RPMI7951 (cell line): Measurements from ENCODE around the gene EXOC3. TPM values are rescaled to one million over a fixed set of nuclear protein-coding genes. Genes with fewer than 3 reads are reported as not detected.

ENCODE experiments used
- DNase-seq: peaks from one replicate; pipeline ENCODE4 v3.0.0-alpha.2; 2012; ENCODE audit warnings: low read depth
- total RNA-seq: library from RNA; depleted of rRNA; stranded (reverse); fragments of >200 nt; shearing (Covaris generic); gene quantifications from 2 replicates; pipeline ENCODE4 v1.2.3, GENCODE V29; 2014

EXOC3 gene
- total RNA-seq, 1 experiment from 2014 or later, result 22.7 TPM

DNA sequence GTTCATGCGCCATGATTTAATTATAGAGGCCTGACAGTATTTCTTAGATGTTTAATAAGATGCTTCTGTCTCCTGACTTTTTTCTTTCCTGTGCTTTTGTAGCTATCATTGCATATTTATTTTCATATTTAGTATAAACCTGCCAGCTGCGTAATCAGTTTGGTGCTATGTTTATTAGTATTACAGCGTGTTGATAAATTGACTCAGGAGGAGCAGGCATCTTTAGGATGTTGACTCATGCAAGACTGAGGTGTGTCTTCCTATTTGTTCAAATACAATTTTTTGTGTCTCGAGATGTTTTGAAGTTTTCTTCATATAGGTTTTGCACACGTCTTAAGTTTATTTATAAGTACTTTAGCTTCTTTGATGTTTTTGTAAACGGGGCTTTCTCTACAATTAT is 35.9 kb upstream of the EXOC3 start:
- no peak for DNase-seq

DNA sequence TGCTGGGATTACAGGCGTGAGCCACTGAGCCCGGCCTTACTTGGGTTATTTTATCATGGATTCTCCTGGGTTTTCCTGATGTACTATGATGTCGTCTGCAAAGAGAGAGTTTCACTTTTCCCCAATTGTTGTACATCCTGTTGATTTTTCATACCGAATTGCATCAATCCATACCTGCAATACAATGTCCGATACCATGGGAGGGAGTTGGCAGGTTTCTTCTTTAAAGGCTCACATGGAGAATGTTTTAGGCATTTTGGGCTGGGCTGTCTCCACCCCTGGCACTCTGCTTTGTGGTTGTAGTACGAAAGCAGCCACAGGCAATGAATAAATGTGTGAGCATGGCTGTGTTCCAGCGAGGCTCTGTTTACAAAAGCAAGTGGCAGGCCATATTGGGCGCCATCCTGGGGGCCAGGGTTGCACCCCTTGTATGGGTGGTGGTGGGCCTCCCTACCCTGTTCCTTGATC is 35.1 kb upstream of the EXOC3 start:
- DNase-seq, result peak; percentile 56

- DNase-seq, result no peak
These were observed 32.0 kb upstream of the EXOC3 start for GRCh38 chr5:410911-411517.

DNA sequence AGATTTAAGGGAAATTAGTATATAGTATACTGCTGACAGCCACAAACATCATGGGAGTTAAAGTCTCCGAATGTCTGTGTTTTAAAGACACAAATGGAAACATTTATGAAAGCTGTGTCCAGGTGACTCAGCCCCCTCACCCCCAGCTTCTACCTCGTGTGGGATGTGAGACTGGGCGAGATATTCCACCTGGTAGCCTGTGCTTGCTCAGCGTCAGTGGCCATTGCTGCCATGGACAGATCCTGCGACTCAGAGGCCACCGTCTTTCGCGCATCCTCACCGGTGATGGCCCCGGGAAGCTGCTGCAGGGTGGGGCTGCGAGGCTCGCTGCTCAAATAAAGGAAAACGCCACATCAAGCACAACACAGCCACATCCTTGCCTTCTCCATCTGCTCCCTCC is 31.2 kb upstream of the EXOC3 start:
- no peak for DNase-seq

GRCh38 chr5:414991-415927 is 27.7 kb upstream of the EXOC3 start:
- DNase-seq, result peak; percentile 95

DNA sequence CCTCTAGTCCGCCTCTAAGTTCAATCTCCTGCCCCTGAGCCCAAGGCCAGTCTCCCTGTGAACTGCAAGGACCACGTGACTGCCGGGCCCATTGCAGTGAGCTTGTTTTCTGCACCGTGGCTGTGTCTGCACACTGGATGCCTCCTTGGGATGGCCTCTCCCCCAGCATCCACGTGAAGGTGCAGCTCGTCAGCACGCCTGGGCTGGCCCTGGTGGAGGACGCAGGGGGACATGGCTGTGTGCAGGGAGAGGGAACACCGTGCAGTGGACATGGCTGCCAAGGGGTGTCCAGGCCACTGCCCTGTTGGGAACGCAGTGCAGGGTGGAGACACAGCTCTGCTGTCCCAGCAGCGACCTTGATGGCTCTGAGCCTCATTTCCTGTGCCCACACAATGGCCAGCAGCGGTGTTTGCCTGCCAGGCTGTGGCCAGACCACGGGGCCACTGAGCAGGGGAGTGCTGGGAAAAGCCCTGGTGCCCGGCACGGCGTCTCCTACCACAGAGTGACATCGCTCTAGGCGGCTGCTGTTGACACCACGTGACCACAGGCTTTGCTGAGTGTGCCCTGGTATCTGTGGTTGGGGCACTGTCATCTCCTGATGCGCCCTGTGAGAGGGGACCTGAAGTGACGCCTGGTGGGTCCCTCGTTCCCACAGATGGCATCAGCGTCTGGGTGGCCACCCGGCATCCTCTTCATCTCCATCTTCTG is 26.9 kb upstream of the EXOC3 start:
- DNase-seq, result no peak

DNA sequence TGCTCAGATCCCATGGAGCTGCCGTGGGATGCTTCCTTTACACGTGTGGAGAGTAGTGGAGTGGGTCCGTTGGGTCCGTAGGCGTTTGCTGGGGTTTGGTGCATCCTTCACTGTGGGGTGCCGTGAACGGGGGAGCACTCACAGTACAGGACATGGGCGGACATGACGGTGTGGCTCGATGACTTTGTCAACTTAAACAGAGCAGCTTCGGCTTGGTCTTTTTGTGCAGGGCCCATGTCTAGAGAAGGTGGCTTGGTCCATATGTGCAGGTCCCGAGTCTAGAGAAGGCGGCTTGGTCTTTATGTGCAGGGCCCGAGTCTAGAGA is 26.4 kb upstream of the EXOC3 start:
- DNase-seq, result no peak

GRCh38 chr5:417301-418161 is 25.4 kb upstream of the EXOC3 start:
- no peak for DNase-seq

DNA sequence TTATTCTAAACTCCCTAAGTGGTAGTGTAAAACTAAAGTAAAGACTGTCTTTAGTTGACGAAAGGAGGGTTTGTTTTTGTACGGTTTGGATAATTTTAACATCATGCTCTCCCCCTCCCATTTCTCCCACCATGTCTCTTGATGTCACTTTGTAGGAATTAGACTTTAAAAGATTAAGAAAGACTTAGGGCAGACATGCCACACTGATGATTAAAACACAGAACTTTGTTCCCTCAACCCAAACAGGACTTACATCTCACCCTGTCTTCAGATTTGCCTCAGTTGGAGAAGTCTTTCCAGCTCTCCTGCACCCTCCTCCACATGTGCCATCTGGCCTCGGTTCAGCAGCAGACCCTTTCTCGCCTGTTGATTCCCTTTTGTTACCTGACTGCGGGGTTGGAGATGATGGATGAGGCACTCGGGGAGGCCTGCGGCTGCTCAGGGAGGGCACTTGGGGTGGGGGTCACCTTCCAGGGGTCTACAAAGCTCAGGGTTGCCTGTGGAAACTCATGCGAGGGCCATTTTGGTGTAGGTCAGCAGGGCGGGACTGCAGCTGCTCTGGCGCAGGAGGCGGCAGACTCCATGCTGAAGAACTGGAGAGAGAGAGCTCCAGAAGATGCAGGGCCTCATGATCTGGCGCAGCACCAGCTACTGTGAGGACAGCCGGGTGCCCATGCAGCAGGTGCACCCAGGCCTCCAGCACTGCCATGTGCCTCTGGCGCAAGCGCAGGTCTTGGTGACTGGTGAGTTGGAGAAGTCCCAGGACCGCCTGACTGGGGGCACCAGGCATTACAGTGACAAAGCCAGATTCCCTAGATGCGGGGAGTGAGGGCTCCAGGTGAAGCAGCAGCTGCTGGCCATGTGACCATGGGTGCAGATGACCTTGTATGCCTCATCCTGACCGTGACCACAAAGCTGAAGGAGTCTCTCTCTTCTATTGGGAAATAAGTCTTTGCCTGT is 24.5 kb upstream of the EXOC3 start:
- peak; percentile 95 for DNase-seq

- no peak for DNase-seq
These were observed 23.0 kb upstream of the EXOC3 start for GRCh38 chr5:419970-420369.

DNA sequence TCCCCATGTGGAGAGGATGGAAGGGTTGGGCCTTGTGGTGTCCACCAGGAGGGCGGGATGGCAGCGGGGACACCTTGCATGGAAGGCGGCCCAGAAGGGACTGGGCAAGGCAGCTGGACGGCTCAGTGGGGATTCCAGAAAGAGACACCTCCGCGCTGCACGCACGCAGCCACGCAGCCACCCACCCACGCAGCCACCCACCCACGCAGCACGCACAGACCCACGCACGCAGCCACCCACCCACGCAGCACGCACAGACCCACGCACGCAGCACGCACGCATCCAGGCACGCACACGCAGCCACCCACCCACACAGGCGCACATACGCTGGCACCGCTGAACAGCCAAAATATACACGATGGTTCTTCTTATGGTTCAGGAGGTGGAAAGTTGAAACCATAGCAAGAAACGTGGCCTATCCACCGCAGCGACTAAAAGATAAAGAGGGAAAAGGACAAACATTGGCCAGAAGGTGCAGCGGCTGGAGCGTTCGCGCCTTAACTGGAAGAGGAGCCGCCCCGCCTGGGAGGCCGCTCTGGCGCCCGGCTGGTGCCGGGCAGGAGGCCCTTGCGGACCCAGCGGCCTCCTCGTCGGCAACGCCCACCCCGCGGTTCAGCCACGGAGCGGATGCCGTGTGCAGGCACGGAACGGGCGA is 22.2 kb upstream of the EXOC3 start:
- DNase-seq, result no peak

DNA sequence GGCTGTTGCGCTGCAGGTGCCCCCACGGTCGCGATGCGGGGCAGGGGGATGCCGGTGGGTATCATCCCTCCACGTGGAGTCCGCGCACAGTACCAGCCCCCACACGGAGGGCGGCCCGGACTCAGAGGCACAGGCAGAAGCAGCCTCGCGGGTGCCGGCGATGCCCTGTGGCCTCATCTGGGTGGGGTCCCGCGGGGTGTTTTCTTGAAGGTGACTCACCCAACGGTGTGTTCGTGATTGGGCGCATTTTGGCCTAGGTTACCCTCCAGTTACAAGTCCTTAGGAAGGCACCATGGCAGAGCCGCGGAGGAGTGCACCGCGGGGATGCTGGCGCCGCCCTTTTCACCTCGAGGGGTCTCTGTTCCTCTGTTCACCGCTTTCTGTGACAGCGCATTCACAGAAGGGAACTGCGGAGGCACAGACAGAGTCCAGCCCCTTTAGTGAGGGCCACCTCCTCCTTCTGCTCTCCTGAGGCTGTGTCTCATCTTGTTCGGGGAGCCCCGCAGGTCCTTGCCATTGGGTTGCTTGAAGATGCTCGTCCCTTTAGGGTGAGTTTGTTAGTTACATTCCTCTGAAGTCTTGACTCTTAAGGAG is 21.6 kb upstream of the EXOC3 start:
- no peak for DNase-seq

DNA sequence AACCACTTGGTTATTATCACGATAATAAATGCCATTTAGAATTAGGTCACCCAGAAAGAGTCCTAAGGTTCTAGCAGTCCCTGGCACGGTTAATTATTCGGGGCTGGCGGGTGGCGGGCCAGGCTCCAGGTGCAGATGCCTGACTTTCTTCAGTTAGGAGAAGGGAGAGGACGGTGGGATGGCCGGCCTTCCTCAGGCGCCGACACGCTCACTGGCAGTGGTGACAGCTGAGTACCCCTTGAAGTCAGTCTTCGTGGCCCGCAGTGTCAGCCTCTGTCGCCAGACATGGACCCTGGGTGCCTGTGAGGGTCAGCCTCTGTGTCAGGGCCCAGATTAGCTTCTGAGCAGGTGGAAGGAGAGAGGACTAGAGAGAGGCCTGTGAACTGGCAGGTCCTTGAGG is 21.1 kb upstream of the EXOC3 start:
- DNase-seq, result no peak

DNA sequence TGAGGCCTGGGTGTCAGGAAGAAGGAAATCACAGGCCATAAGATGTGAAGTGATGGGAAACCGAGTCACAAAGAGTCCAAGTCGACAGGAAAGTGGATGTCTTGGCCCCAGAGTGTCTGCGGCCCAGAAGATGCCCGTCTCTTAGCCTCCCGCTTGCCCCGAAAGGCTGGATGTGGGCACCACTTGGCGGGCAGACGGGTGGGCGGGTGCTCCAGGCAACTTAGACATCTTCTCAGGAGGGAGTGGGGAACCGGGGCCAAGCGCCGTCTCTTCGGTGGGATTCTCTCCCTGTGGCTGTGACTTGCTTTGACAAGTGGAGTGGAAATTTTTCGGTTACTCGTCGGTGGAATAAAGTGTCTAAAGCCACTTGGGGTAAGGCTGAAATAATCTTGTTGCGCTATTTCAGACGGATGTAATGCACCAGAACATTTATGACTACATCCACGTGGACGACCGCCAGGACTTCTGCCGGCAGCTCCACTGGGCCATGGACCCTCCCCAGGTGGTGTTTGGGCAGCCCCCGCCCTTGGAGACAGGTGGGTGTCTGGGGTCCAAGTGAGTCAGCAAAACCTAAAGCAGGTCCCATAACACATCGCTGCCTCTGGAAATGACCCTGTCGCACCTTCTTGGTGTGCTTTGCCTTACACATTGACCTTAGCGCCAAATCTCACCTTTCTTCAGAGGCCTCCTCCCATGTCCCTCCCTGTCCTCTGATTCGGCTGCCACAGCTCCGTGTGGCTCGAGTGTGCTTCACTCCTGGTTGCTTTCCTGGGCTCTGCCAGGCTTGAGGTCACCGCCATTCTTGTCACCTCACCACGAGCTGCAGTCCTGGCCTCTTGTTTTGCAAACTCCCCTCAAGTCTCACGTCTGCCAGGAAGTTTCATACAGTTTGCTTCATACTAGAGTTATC is 20.4 kb upstream of the EXOC3 start:
- no peak for DNase-seq

DNA sequence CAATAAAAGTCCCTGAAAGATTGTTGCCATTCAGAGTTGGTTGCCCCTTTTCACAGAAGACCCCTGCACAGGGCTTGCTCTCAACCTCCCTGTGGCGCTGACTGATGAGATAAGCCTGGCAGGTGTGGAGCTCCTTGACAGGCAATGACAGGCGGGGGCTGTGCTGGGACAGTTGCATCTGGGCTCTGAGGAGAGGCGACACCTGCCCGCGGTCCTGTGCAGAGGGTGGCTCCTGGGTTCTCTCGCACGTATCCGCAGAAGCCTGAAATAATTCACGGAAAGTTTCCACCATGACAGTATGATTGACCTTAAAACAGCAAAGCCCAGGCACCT is 19.8 kb upstream of the EXOC3 start:
- DNase-seq, result no peak

DNA sequence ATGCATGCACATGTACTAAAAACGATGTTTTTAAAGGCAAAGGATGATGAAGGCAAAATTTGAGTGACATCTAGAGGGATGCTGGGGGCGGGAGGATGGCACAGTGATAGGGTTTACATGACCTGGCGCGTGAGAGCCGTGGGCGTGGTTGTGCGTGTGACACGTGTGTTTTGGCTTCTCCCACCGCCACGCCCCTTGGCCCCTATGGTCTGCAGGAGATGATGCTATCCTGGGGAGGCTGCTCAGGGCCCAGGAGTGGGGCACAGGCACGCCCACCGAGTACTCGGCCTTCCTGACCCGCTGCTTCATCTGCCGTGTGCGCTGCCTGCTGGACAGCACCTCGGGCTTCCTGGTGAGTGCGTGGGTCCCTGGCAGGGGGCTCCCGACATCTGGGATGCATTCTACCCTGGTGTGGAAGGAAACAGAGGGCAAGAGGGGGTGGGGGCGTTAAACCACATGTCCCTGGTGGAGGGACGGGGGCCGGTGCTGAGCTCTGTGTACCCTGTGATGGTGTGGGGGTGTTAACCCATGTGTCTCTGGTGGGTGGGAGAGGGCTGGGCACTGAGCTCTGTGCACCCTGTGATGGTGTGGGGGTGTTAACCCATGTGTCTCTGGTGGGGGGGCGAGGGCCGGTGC is 19.2 kb upstream of the EXOC3 start:
- DNase-seq, result no peak

GRCh38 chr5:424301-425110 is 18.5 kb upstream of the EXOC3 start:
- peak; percentile 76 for DNase-seq
